Right lobe of liver (tissue), 6 donors: ENCODE measurements around the gene ATPAF2. TPM values are rescaled to one million over a fixed set of nuclear protein-coding genes. Genes with fewer than 3 reads are reported as not detected.

Experiments used
- ATAC-seq, 4 donors: fragments of 200-7000 bp; cut with Tn5 transposase; one replicate each; pipeline ENCODE4 v1.9.1; 2020; ENCODE audit warnings: mild to moderate bottlenecking in 4 of 4, moderate library complexity in 4 of 4
- DNase-seq, 3 donors: peaks; one replicate each; pipeline ENCODE4 v3.0.0-alpha.2; 2020
- H3K27ac ChIP-seq, 3 donors: fragments of 200-600 bp; one replicate each; pipeline ENCODE4 v1.8.0; 2022
- H3K27me3 ChIP-seq, 2 donors: fragments of 200-600 bp; one replicate each; pipeline ENCODE4 v1.8.0; 2022
- H3K36me3 ChIP-seq, 4 donors: fragments of 200-600 bp; sonication (generic) in 1 of 4; one replicate each; pipeline versions ENCODE4 v1.5.1 to v1.8.0; 2017 to 2022; ENCODE audit warnings: control low read depth in 1 of 4
- H3K4me1 ChIP-seq, 4 donors: fragments of 200-600 bp; sonication (generic) in 1 of 4; one replicate each; pipeline versions ENCODE4 v1.5.1 to v1.8.0; 2017 to 2022; ENCODE audit warnings: control low read depth in 1 of 4
- H3K4me3 ChIP-seq, 3 donors: fragments of 200-600 bp; one replicate each; pipeline ENCODE4 v1.8.0; 2022
- H3K9me3 ChIP-seq, 4 donors: fragments of 200-600 bp; sonication (generic) in 1 of 4; one replicate each; pipeline versions ENCODE4 v1.5.1 to v1.8.0; 2017 to 2022; ENCODE audit warnings: control low read depth in 1 of 4
- POLR2A ChIP-seq: fragments of 450-650 bp; IDR thresholded peaks from one replicate; pipeline ENCODE4 v1.6.1; 2017; ENCODE audit warnings: antibody characterized with exemption, mild to moderate bottlenecking
- WGBS: methylation state at CpG from one replicate; pipeline ENCODE4 v1.1.6; 2018; ENCODE audit warnings: low coverage, low lambda C conversion rate; ENCODE audit not compliant: insufficient coverage; ENCODE audit errors: missing lambda C conversion rate; 5-methylcytosine and 5-hydroxymethylcytosine counted together
- intact Hi-C, 2 donors: fragments of 100-400 bp; cut with DNase I; formaldehyde crosslinking; loops; one replicate each; pipeline versions ENCODE4 v1.11.2 to v1.14.1; 2022
- total RNA-seq, 6 experiments: library from RNA; depleted of rRNA in 2 of 6; stranded (reverse); fragments of >200 nt in 2 of 6; fragmentation: NEBNext Ultra II Directional in 3 of 6; extraction: Animal tissue kit (Norgen Biotek cat#: 25700) in 3 of 6; gene quantifications; one replicate each; pipeline versions ENCODE4 v1.1.0 to v1.2.4, GENCODE V29; 2016 to 2023
- TF ChIP-seq, protein P1 (sequence below), 4 donors: fragments of 200-600 bp in 3 of 4; fragments of 450-650 bp in 1 of 4; IDR thresholded peaks; one replicate each; pipeline versions ENCODE4 v1.5.1 to v1.8.0; 2016 to 2022; ENCODE audit warnings: antibody characterized with exemption in 4 of 4, mild to moderate bottlenecking in 2 of 4
- donor health status: DM: no; HTN: yes; CAD: no.
- donor health status: DM: no; HTN: no; CAD: no.
- donor health status: DM: no; HTN: no; CAD: no.
- donor health status: DM: no; HTN: yes; CAD: no.
- donor health status: DM: no; HTN: yes; CAD: no.

ATPAF2 gene
- total RNA-seq, 6 experiments from 2014 or later: 17.2 to 21.0 (median 19.2) TPM

DNA sequence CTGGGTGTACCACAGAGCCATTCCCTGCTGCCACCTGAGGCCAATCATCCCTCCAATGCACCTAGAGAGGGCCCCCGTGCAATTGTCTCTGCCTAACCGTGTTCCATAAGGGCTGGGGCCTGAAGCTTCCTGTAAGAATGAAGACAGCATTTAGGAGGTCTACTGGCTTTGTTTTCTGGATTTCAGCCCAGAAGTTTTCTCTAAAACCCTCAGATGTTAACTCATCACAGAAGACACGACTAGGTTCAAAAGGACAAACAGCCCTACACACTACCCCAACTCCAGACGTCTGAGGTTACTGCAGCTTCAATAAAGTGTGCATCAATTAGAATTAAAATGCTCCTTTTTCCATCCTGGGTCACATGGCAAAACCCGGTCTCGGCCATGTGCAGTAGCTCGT is 38.0 kb upstream of the ATPAF2 start:
- no peaks in the 10 kb centered on the region for H3K9me3 ChIP-seq

DNA sequence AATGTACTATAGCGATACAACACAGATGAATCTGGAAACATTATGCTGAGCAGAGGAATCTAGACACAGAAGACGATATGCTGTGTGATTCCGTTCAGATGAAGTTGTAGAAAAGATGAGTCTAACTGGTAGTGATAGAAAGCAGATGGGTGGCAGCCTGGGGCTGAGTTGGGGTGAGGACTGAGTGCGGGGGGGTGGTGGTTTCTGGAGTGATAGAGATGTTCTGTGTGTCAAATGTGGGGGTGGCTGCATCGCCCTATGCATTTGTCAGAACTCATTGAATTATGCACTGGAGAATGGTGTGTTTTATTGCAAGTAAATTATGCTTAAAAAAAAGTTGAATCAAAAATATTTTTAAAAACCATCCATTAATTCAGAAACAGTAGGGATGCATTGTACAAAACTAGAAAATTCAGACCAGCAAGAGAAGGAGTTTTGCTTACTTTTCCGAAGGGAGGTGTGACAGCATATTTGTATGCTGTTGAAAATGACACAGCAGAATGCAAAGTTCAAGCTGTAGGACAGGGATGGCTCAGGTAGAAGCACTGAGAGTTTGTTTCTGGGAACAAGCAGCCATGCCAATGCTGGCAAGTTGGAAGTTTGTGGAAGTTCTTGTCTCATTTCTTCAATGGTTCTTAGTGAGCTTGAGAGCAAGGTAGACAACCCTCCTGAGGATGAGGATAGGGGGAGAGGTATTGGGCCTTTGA is 35.8 kb upstream of the ATPAF2 start:
- intact Hi-C loops: no loop called here
- TF ChIP-seq POLR2A: no peak
- TF ChIP-seq, protein P1, sequence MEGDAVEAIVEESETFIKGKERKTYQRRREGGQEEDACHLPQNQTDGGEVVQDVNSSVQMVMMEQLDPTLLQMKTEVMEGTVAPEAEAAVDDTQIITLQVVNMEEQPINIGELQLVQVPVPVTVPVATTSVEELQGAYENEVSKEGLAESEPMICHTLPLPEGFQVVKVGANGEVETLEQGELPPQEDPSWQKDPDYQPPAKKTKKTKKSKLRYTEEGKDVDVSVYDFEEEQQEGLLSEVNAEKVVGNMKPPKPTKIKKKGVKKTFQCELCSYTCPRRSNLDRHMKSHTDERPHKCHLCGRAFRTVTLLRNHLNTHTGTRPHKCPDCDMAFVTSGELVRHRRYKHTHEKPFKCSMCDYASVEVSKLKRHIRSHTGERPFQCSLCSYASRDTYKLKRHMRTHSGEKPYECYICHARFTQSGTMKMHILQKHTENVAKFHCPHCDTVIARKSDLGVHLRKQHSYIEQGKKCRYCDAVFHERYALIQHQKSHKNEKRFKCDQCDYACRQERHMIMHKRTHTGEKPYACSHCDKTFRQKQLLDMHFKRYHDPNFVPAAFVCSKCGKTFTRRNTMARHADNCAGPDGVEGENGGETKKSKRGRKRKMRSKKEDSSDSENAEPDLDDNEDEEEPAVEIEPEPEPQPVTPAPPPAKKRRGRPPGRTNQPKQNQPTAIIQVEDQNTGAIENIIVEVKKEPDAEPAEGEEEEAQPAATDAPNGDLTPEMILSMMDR (IDR thresholded peaks at IDR 0.05): no peak
- no peak overlapping the region for H3K27ac ChIP-seq
- H3K4me3 ChIP-seq: no peak overlapping the region
- H3K9me3 ChIP-seq: no peaks in the 10 kb centered on the region
- peaks cover 0 to 2% (median 0%) of the 10 kb centered on the region in 4 donors for H3K4me1 ChIP-seq
- no peaks in the 10 kb centered on the region for H3K36me3 ChIP-seq
- no peak for ATAC-seq
- DNase-seq: no peak
- H3K27me3 ChIP-seq: no peaks in the 10 kb centered on the region
- WGBS: 87% methylated on average over 6 of the region's 6 CpGs

More for the DNA sequence above, 38.0 kb upstream of the ATPAF2 start:
- ATAC-seq: no peak
- intact Hi-C loops: no loop called here
- Histone ChIP-seq H3K4me1 (peaks cover 0 to 2% (median 0%) of the 10 kb centered on the region in 4 donors), H3K4me3 (no peak overlapping the region), H3K27ac (no peak overlapping the region), H3K27me3 (no peaks in the 10 kb centered on the region), H3K36me3 (no peaks in the 10 kb centered on the region)
- WGBS: 63% methylated on average over 4 of the region's 7 CpGs
- DNase-seq: no peak
- no peak for TF ChIP-seq POLR2A
- TF ChIP-seq, protein P1 (IDR thresholded peaks at IDR 0.05): no peak

DNA sequence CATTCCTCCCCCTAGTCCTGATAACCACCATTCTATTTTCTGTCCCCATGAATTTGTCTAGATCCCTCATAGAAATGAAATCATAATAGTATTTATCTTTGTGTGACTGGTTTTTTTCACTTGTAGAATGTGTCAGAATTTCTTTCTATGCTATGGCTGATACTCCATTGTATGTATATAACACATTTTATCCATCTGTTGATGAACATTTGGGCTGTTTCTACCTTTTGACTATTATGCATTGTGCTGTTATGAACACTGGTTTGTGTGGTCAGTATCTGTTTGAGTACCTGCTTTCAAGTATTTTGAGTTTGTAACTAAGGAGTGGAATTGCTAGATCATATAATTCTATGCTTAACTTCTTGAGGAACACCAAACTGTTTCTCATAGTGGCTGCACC is 32.8 kb upstream of the ATPAF2 start:
- peaks cover 0 to 2% (median 0%) of the 10 kb centered on the region in 4 donors for H3K4me1 ChIP-seq
- H3K36me3 ChIP-seq: no peaks in the 10 kb centered on the region
- TF ChIP-seq, protein P1 (IDR thresholded peaks at IDR 0.05): no peak
- TF ChIP-seq POLR2A: no peak
- H3K27ac ChIP-seq: no peak overlapping the region
- intact Hi-C loops: no loop called here
- H3K4me3 ChIP-seq: no peak overlapping the region
- DNase-seq (no peak), ATAC-seq (no peak)
- H3K27me3 ChIP-seq: no peaks in the 10 kb centered on the region
- no peaks in the 10 kb centered on the region for H3K9me3 ChIP-seq

DNA sequence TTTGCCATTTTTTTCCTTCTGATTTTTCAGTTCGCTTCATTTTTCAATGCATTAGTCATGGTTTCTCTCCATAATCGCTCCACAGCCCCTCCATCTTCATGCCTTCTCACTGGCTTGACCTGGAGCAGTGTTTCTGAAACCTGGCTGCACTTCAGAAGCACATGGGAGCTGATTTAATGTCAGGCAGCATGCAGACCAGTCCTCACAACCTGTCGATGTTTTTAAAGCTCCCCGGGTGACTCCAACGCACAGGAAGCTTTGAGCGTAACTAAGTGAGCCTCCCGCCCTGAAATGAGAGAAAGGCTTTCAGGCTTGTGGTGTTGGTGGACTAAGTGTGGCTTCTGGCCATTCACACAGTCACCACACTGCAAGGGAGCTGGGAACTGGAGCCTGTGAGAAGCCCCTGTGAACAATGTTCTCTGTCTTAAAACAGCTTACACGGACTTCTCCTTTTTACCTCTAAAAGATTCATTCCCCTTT is 31.9 kb upstream of the ATPAF2 start:
- H3K27ac ChIP-seq: no peak overlapping the region
- H3K4me1 ChIP-seq: peaks cover 0 to 2% (median 0%) of the 10 kb centered on the region in 4 donors
- ATAC-seq (no peak), DNase-seq (no peak)
- WGBS: 21% methylated on average over 8 of the region's 8 CpGs
- H3K36me3 ChIP-seq: peaks cover 0 to 3% (median 0%) of the 10 kb centered on the region in 4 donors
- no peaks in the 10 kb centered on the region for H3K27me3 ChIP-seq
- intact Hi-C loops: no loop called here
- no peaks in the 10 kb centered on the region for H3K9me3 ChIP-seq
- H3K4me3 ChIP-seq: no peak overlapping the region
- TF ChIP-seq, protein P1 (IDR thresholded peaks at IDR 0.05): no peak
- no peak for TF ChIP-seq POLR2A
